ENCODE results near the gene CUX1.
A peak's percentile ranks its signal among the peaks of the same experiment; 100 is the strongest.

CUX1 gene

GRCh38 chr7:101943889-101944600, 126.6 kb downstream of the CUX1 start:
- H3K4me1 Mint-ChIP-seq, result peaks cover 10 to 33% of the 10 kb centered on the region in 2 donors
- peaks cover 2 to 3% of the 10 kb centered on the region in 2 donors for H3K9me3 Mint-ChIP-seq
- no peak for DNase-seq
- no peaks in the 10 kb centered on the region for H3K27me3 Mint-ChIP-seq
- H3K27ac Mint-ChIP-seq, result no peak overlapping the region
- ATAC-seq (replicated peaks), result no peak
- no peak overlapping the region for H3K4me3 Mint-ChIP-seq
- peaks cover 5 to 9% of the 10 kb centered on the region in 2 donors for H3K36me3 Mint-ChIP-seq

GRCh38 chr7:101944611-101945010, 127.2 kb downstream of the CUX1 start:
- DNase-seq (no peak), ATAC-seq (replicated peaks) (no peak)
- Mint-ChIP-seq H3K27me3 (no peaks in the 10 kb centered on the region), H3K27ac (no peak overlapping the region), H3K36me3 (peaks cover 2 to 8% of the 10 kb centered on the region in 2 donors), H3K4me3 (no peak overlapping the region), H3K4me1 (peaks cover 6 to 28% of the 10 kb centered on the region in 2 donors), H3K9me3 (no peaks in the 10 kb centered on the region)

GRCh38 chr7:101945034-101945758, 127.8 kb downstream of the CUX1 start:
- no peak for ATAC-seq (replicated peaks)
- no peaks in the 10 kb centered on the region for H3K27me3 Mint-ChIP-seq
- H3K9me3 Mint-ChIP-seq, result no peaks in the 10 kb centered on the region
- H3K4me3 Mint-ChIP-seq, result no peak overlapping the region
- DNase-seq, result no peak
- H3K36me3 Mint-ChIP-seq, result peaks cover 2 to 8% of the 10 kb centered on the region in 2 donors
- H3K27ac Mint-ChIP-seq, result no peak overlapping the region
- H3K4me1 Mint-ChIP-seq, result peaks cover 6 to 22% of the 10 kb centered on the region in 2 donors

- ATAC-seq (replicated peaks), result no peak
- Mint-ChIP-seq H3K4me1 (peaks cover 15 to 21% of the 10 kb centered on the region in 2 donors), H3K4me3 (no peak overlapping the region), H3K27ac (no peak overlapping the region), H3K36me3 (peaks cover 6 to 18% of the 10 kb centered on the region in 2 donors), H3K27me3 (no peaks in the 10 kb centered on the region), H3K9me3 (no peaks in the 10 kb centered on the region)
- DNase-seq, result no peak
Measured at GRCh38 chr7:101947899-101948298, 130.5 kb downstream of the CUX1 start.

GRCh38 chr7:101948650-101949049, 131.2 kb downstream of the CUX1 start:
- DNase-seq (no peak), ATAC-seq (replicated peaks) (no peak)
- peaks cover 22 to 29% of the 10 kb centered on the region in 2 donors for H3K4me1 Mint-ChIP-seq
- H3K4me3 Mint-ChIP-seq, result no peak overlapping the region
- H3K27me3 Mint-ChIP-seq, result no peaks in the 10 kb centered on the region
- H3K36me3 Mint-ChIP-seq, result peaks cover 6 to 19% of the 10 kb centered on the region in 2 donors
- no peaks in the 10 kb centered on the region for H3K9me3 Mint-ChIP-seq
- H3K27ac Mint-ChIP-seq, result no peak overlapping the region

GRCh38 chr7:101950450-101951119, 133.2 kb downstream of the CUX1 start:
- Mint-ChIP-seq H3K4me1 (peaks cover 36 to 42% of the 10 kb centered on the region in 2 donors), H3K27ac (no peak overlapping the region), H3K36me3 (peaks cover 6 to 28% of the 10 kb centered on the region in 2 donors), H3K9me3 (no peaks in the 10 kb centered on the region), H3K4me3 (no peak overlapping the region), H3K27me3 (no peaks in the 10 kb centered on the region)
- no peak for ATAC-seq (replicated peaks)
- no peak for DNase-seq

- H3K4me3 Mint-ChIP-seq, result no peak overlapping the region
- H3K27ac Mint-ChIP-seq, result no peak overlapping the region
- no peak for DNase-seq
- H3K4me1 Mint-ChIP-seq, result peaks cover 32 to 38% of the 10 kb centered on the region in 2 donors
- ATAC-seq (replicated peaks), result no peak
- no peaks in the 10 kb centered on the region for H3K9me3 Mint-ChIP-seq
- H3K36me3 Mint-ChIP-seq, result peaks cover 6 to 23% of the 10 kb centered on the region in 2 donors
- H3K27me3 Mint-ChIP-seq, result no peaks in the 10 kb centered on the region
Measured at GRCh38 chr7:101951757-101952156, 134.3 kb downstream of the CUX1 start.

- Mint-ChIP-seq H3K4me1 (peaks cover 32 to 38% of the 10 kb centered on the region in 2 donors), H3K36me3 (peaks cover 7 to 23% of the 10 kb centered on the region in 2 donors), H3K27me3 (no peaks in the 10 kb centered on the region), H3K9me3 (no peaks in the 10 kb centered on the region), H3K4me3 (no peak overlapping the region), H3K27ac (peak overlapping the region; percentile 86)
- ATAC-seq (replicated peaks) (no peak), DNase-seq (no peak)
Measured at GRCh38 chr7:101952355-101953247, 135.2 kb downstream of the CUX1 start.

GRCh38 chr7:101953248-101953819, 135.9 kb downstream of the CUX1 start:
- Mint-ChIP-seq H3K4me1 (peaks cover 37 to 45% of the 10 kb centered on the region in 2 donors), H3K4me3 (peak overlapping the region in 1 of 2 donors; percentile 21), H3K36me3 (peaks cover 7 to 23% of the 10 kb centered on the region in 2 donors), H3K9me3 (no peaks in the 10 kb centered on the region), H3K27ac (peak overlapping the region; percentile 86), H3K27me3 (no peaks in the 10 kb centered on the region)
- DNase-seq, result peak; percentile 48
- peak; percentile 89 to 92 for ATAC-seq (replicated peaks)

GRCh38 chr7:101954499-101954898, 137.1 kb downstream of the CUX1 start:
- peak overlapping the region; percentile 31 for H3K27ac Mint-ChIP-seq
- DNase-seq, result peak; percentile 28
- peak; percentile 69 to 78 for ATAC-seq (replicated peaks)
- peaks cover 6 to 21% of the 10 kb centered on the region in 2 donors for H3K36me3 Mint-ChIP-seq
- H3K27me3 Mint-ChIP-seq, result no peaks in the 10 kb centered on the region
- peaks cover 38 to 42% of the 10 kb centered on the region in 2 donors for H3K4me1 Mint-ChIP-seq
- H3K4me3 Mint-ChIP-seq, result peak overlapping the region in 1 of 2 donors; percentile 27
- H3K9me3 Mint-ChIP-seq, result no peaks in the 10 kb centered on the region

GRCh38 chr7:101956130-101956529, 138.7 kb downstream of the CUX1 start:
- H3K27me3 Mint-ChIP-seq, result no peaks in the 10 kb centered on the region
- DNase-seq (no peak), ATAC-seq (replicated peaks) (no peak)
- no peak overlapping the region for H3K4me3 Mint-ChIP-seq
- no peaks in the 10 kb centered on the region for H3K9me3 Mint-ChIP-seq
- peaks cover 3 to 21% of the 10 kb centered on the region in 2 donors for H3K36me3 Mint-ChIP-seq
- H3K27ac Mint-ChIP-seq, result no peak overlapping the region
- H3K4me1 Mint-ChIP-seq, result peaks cover 36 to 42% of the 10 kb centered on the region in 2 donors

GRCh38 chr7:101957744-101958525, 140.5 kb downstream of the CUX1 start:
- Mint-ChIP-seq H3K9me3 (no peaks in the 10 kb centered on the region), H3K27me3 (no peaks in the 10 kb centered on the region), H3K4me1 (peaks cover 31 to 42% of the 10 kb centered on the region in 2 donors), H3K27ac (no peak overlapping the region), H3K36me3 (peaks cover 3 to 16% of the 10 kb centered on the region in 2 donors), H3K4me3 (no peak overlapping the region)
- DNase-seq, result no peak
- peak in 1 of 2 donors; percentile 36 for ATAC-seq (replicated peaks)

GRCh38 chr7:101959342-101959741, 141.9 kb downstream of the CUX1 start:
- Mint-ChIP-seq H3K27me3 (no peaks in the 10 kb centered on the region), H3K4me1 (peaks cover 22 to 28% of the 10 kb centered on the region in 2 donors), H3K36me3 (peaks cover 6 to 17% of the 10 kb centered on the region in 2 donors), H3K4me3 (no peak overlapping the region), H3K27ac (no peak overlapping the region), H3K9me3 (no peaks in the 10 kb centered on the region)
- DNase-seq (no peak), ATAC-seq (replicated peaks) (no peak)

All from stimulated activated naive B cell treated with anti-CD40 and anti-IgM and Interleukin-4, amounts not matched to agents 10 μg/mL and 1 μg/mL and 100 μg/mL, for 72 hours (primary cell).